ENCODE data around the gene ADNP2. TPM values are rescaled to one million over a fixed set of nuclear protein-coding genes. Genes with fewer than 3 reads are reported as not detected.

ADNP2 gene
- total RNA-seq, 1 donor from 2014 or later = 29.8 TPM

- no peaks in the 10 kb centered on the region for H3K27me3 Mint-ChIP-seq
- no peaks in the 10 kb centered on the region for H3K9me3 Mint-ChIP-seq
- no peak for DNase-seq
- H3K4me3 Mint-ChIP-seq = no peak overlapping the region
- peaks cover 5% of the 10 kb centered on the region for H3K4me1 Mint-ChIP-seq
- intact Hi-C loops (cut with micrococcal nuclease) = no loop called here
- no peak overlapping the region for H3K27ac Mint-ChIP-seq
- peaks cover 9% of the 10 kb centered on the region for H3K36me3 Mint-ChIP-seq (ENCODE audit: low read depth)
Observed at GRCh38 chr18:80143881-80144280, 34.8 kb downstream of the ADNP2 start.

GRCh38 chr18:80145196-80145804 is 36.2 kb downstream of the ADNP2 start:
- H3K27me3 Mint-ChIP-seq = no peaks in the 10 kb centered on the region
- no peaks in the 10 kb centered on the region for H3K9me3 Mint-ChIP-seq
- H3K36me3 Mint-ChIP-seq (ENCODE audit: low read depth) = peaks cover 7% of the 10 kb centered on the region
- no peak for DNase-seq
- H3K4me1 Mint-ChIP-seq = peaks cover 5% of the 10 kb centered on the region
- intact Hi-C loops (cut with micrococcal nuclease) = loop anchor here (5.0 kb wide), 1 partner anchor 38 kb away; the partner anchor contains the start of gene ADNP2
- no peak overlapping the region for H3K4me3 Mint-ChIP-seq
- no peak overlapping the region for H3K27ac Mint-ChIP-seq

GRCh38 chr18:80147037-80147417 is 38.0 kb downstream of the ADNP2 start:
- intact Hi-C loops (cut with micrococcal nuclease) = loop anchor here (1.0 to 5.0 kb wide), 2 partner anchors 40 to 114 kb away; partner anchors contain the start of gene ADNP2
- Mint-ChIP-seq H3K36me3 (ENCODE audit: low read depth) (peaks cover 7% of the 10 kb centered on the region), H3K9me3 (no peaks in the 10 kb centered on the region), H3K27ac (peak overlapping the region; percentile 6), H3K4me3 (peak overlapping the region; percentile 88), H3K27me3 (no peaks in the 10 kb centered on the region), H3K4me1 (peaks cover 5% of the 10 kb centered on the region)
- no peak for DNase-seq

- no peaks in the 10 kb centered on the region for H3K9me3 Mint-ChIP-seq
- H3K27ac Mint-ChIP-seq = peak overlapping the region; percentile 82
- H3K4me3 Mint-ChIP-seq = peak overlapping the region; percentile 88
- no peaks in the 10 kb centered on the region for H3K27me3 Mint-ChIP-seq
- intact Hi-C loops (cut with micrococcal nuclease) = loop anchor here (1.0 to 5.0 kb wide), 2 partner anchors 40 to 114 kb away; partner anchors contain the start of gene ADNP2
- peak; percentile 94 for DNase-seq
- H3K4me1 Mint-ChIP-seq = peaks cover 5% of the 10 kb centered on the region
- peaks cover 7% of the 10 kb centered on the region for H3K36me3 Mint-ChIP-seq (ENCODE audit: low read depth)
Observed at GRCh38 chr18:80147418-80148325, 38.6 kb downstream of the ADNP2 start.

- Mint-ChIP-seq H3K27me3 (no peaks in the 10 kb centered on the region), H3K9me3 (no peaks in the 10 kb centered on the region), H3K4me3 (peak overlapping the region; percentile 88), H3K4me1 (peaks cover 5% of the 10 kb centered on the region), H3K27ac (no peak overlapping the region), H3K36me3 (ENCODE audit: low read depth) (peaks cover 7% of the 10 kb centered on the region)
- DNase-seq = no peak
- intact Hi-C loops (cut with micrococcal nuclease) = loop anchor here (5.0 kb wide), 1 partner anchor 41 kb away; the partner anchor contains the start of gene ADNP2
Observed at GRCh38 chr18:80148326-80149199, 39.5 kb downstream of the ADNP2 start.

- H3K4me1 Mint-ChIP-seq = peaks cover 4% of the 10 kb centered on the region
- no peak overlapping the region for H3K27ac Mint-ChIP-seq
- intact Hi-C loops (cut with micrococcal nuclease) = loop anchor here (5.0 kb wide), 1 partner anchor 42 kb away; the partner anchor contains the start of gene ADNP2
- no peak overlapping the region for H3K4me3 Mint-ChIP-seq
- no peaks in the 10 kb centered on the region for H3K9me3 Mint-ChIP-seq
- H3K27me3 Mint-ChIP-seq = no peaks in the 10 kb centered on the region
- peaks cover 7% of the 10 kb centered on the region for H3K36me3 Mint-ChIP-seq (ENCODE audit: low read depth)
- no peak for DNase-seq
Observed at GRCh38 chr18:80149667-80150066, 40.6 kb downstream of the ADNP2 start.

GRCh38 chr18:80154293-80154692 is 45.2 kb downstream of the ADNP2 start:
- no peaks in the 10 kb centered on the region for H3K36me3 Mint-ChIP-seq (ENCODE audit: low read depth)
- H3K27me3 Mint-ChIP-seq = no peaks in the 10 kb centered on the region
- H3K4me1 Mint-ChIP-seq = no peaks in the 10 kb centered on the region
- intact Hi-C loops (cut with micrococcal nuclease) = no loop called here
- H3K9me3 Mint-ChIP-seq = no peaks in the 10 kb centered on the region
- no peak overlapping the region for H3K27ac Mint-ChIP-seq
- no peak overlapping the region for H3K4me3 Mint-ChIP-seq
- peak; percentile 75 for DNase-seq

GRCh38 chr18:80157708-80158343 is 48.8 kb downstream of the ADNP2 start:
- intact Hi-C loops (cut with micrococcal nuclease) = no loop called here
- no peak overlapping the region for H3K27ac Mint-ChIP-seq
- H3K9me3 Mint-ChIP-seq = no peaks in the 10 kb centered on the region

GRCh38 chr18:80158365-80158764 is 49.3 kb downstream of the ADNP2 start:
- Mint-ChIP-seq H3K9me3 (no peaks in the 10 kb centered on the region), H3K36me3 (ENCODE audit: low read depth) (no peaks in the 10 kb centered on the region), H3K27me3 (peaks cover 8% of the 10 kb centered on the region), H3K4me3 (no peak overlapping the region), H3K4me1 (no peaks in the 10 kb centered on the region), H3K27ac (no peak overlapping the region)
- DNase-seq = no peak
- intact Hi-C loops (cut with micrococcal nuclease) = no loop called here

More at GRCh38 chr18:80157708-80158343, 48.8 kb downstream of the ADNP2 start:
- DNase-seq = peak; percentile 91
- Mint-ChIP-seq H3K27me3 (peaks cover 8% of the 10 kb centered on the region), H3K36me3 (ENCODE audit: low read depth) (no peaks in the 10 kb centered on the region), H3K4me3 (no peak overlapping the region), H3K4me1 (no peaks in the 10 kb centered on the region)

GRCh38 chr18:80159713-80160636 is 50.9 kb downstream of the ADNP2 start:
- Mint-ChIP-seq H3K4me1 (no peaks in the 10 kb centered on the region), H3K4me3 (no peak overlapping the region), H3K27me3 (peaks cover 8% of the 10 kb centered on the region), H3K27ac (no peak overlapping the region), H3K9me3 (peaks cover 5% of the 10 kb centered on the region), H3K36me3 (ENCODE audit: low read depth) (no peaks in the 10 kb centered on the region)
- intact Hi-C loops (cut with micrococcal nuclease) = no loop called here
- DNase-seq = peak; percentile 86

GRCh38 chr18:80161781-80162417 is 52.8 kb downstream of the ADNP2 start:
- no peaks in the 10 kb centered on the region for H3K36me3 Mint-ChIP-seq (ENCODE audit: low read depth)
- peaks cover 5% of the 10 kb centered on the region for H3K9me3 Mint-ChIP-seq
- H3K4me1 Mint-ChIP-seq = no peaks in the 10 kb centered on the region
- intact Hi-C loops (cut with micrococcal nuclease) = no loop called here
- H3K27ac Mint-ChIP-seq = no peak overlapping the region
- no peak overlapping the region for H3K4me3 Mint-ChIP-seq
- H3K27me3 Mint-ChIP-seq = peaks cover 8% of the 10 kb centered on the region
- no peak for DNase-seq

- no peak overlapping the region for H3K27ac Mint-ChIP-seq
- no peak for DNase-seq
- peaks cover 9% of the 10 kb centered on the region for H3K27me3 Mint-ChIP-seq
- intact Hi-C loops (cut with micrococcal nuclease) = no loop called here
- no peak overlapping the region for H3K4me3 Mint-ChIP-seq
- no peaks in the 10 kb centered on the region for H3K36me3 Mint-ChIP-seq (ENCODE audit: low read depth)
- peaks cover 5% of the 10 kb centered on the region for H3K9me3 Mint-ChIP-seq
- no peaks in the 10 kb centered on the region for H3K4me1 Mint-ChIP-seq
Observed at GRCh38 chr18:80163183-80163582, 54.1 kb downstream of the ADNP2 start.
